Astrocyte (in vitro differentiated cells and primary cell): ENCODE results near the gene UBE4A. TPM values are rescaled to one million over a fixed set of nuclear protein-coding genes. Genes with fewer than 3 reads are reported as not detected.

Experiments used
- DNase-seq: peaks from one replicate; pipeline ENCODE4 v3.0.0-alpha.2; 2010; ENCODE audit warnings: low read depth
- FAIRE-seq: peaks from 2 replicates; lab custom pipeline; 2011; peaks lifted over from hg19 to GRCh38; lab: Jason Lieb, UNC
- H2AFZ ChIP-seq: 2 replicates; pipeline ENCODE4 v1.6.0; 2012; ENCODE audit warnings: low read depth, low read length, inconsistent platforms
- H3K27ac ChIP-seq: 2 replicates; pipeline ENCODE4 v1.5.1; 2011; ENCODE audit warnings: low read depth, low read length, inconsistent platforms
- H3K27me3 ChIP-seq: 2 replicates; pipeline ENCODE4 v1.6.0; 2011; ENCODE audit warnings: low read length, inconsistent platforms; ENCODE audit not compliant: insufficient read depth
- H3K36me3 ChIP-seq: 2 replicates; pipeline ENCODE4 v1.5.1; 2011; ENCODE audit warnings: low read length, inconsistent platforms; ENCODE audit not compliant: insufficient read depth
- H3K4me1 ChIP-seq: 2 replicates; pipeline ENCODE4 v1.5.1; 2011; ENCODE audit warnings: low read length, inconsistent platforms; ENCODE audit not compliant: insufficient read depth
- H3K4me2 ChIP-seq: 2 replicates; pipeline ENCODE4 v1.6.0; 2012; ENCODE audit warnings: low read length, inconsistent platforms
- H3K4me3 ChIP-seq: 2 replicates; pipeline ENCODE4 v1.5.1; 2011; ENCODE audit warnings: low read depth, mild to moderate bottlenecking, low read length, inconsistent platforms; ENCODE audit not compliant: insufficient read depth
- H3K79me2 ChIP-seq: 2 replicates; pipeline ENCODE4 v1.6.0; 2012; ENCODE audit warnings: mild to moderate bottlenecking, low read length, inconsistent platforms; ENCODE audit not compliant: insufficient read depth
- H3K9ac ChIP-seq: 2 replicates; pipeline ENCODE4 v1.6.0; 2012; ENCODE audit warnings: mild to moderate bottlenecking, low read length, inconsistent platforms
- H3K9me3 ChIP-seq: 2 replicates; pipeline ENCODE4 v1.5.1; 2012; ENCODE audit warnings: low read depth, mild to moderate bottlenecking, low read length, inconsistent platforms; ENCODE audit not compliant: insufficient read depth
- H4K20me1 ChIP-seq: 2 replicates; pipeline ENCODE4 v1.6.0; 2012; ENCODE audit warnings: low read length, inconsistent platforms; ENCODE audit not compliant: insufficient read depth
- H3K27ac Mint-ChIP-seq: one replicate; pipeline ENCODE4 v1.8.0; 2021; ENCODE audit warnings: mild to moderate bottlenecking, mixed read lengths; ENCODE audit not compliant: unreplicated experiment
- H3K27me3 Mint-ChIP-seq: one replicate; pipeline ENCODE4 v1.8.0; 2021; ENCODE audit warnings: low read depth, mixed read lengths; ENCODE audit not compliant: unreplicated experiment
- H3K36me3 Mint-ChIP-seq: one replicate; pipeline ENCODE4 v1.8.0; 2021; ENCODE audit warnings: low read depth, mixed read lengths; ENCODE audit not compliant: unreplicated experiment
- H3K4me1 Mint-ChIP-seq: one replicate; pipeline ENCODE4 v1.8.0; 2021; ENCODE audit warnings: low read depth, mixed read lengths; ENCODE audit not compliant: unreplicated experiment
- H3K4me3 Mint-ChIP-seq: one replicate; pipeline ENCODE4 v1.8.0; 2021; ENCODE audit warnings: mild to moderate bottlenecking, moderate library complexity, mixed read lengths; ENCODE audit not compliant: unreplicated experiment
- H3K9me3 Mint-ChIP-seq: one replicate; pipeline ENCODE4 v1.8.0; 2021; ENCODE audit warnings: mild to moderate bottlenecking, mixed read lengths; ENCODE audit not compliant: unreplicated experiment
- CTCF ChIP-seq: IDR thresholded peaks from 2 replicates; pipeline ENCODE4 v1.5.1; 2011; ENCODE audit warnings: low read depth, mild to moderate bottlenecking, inconsistent platforms, low read length, moderate library complexity; ENCODE audit not compliant: insufficient read depth
- EZH2 ChIP-seq: IDR thresholded peaks from 2 replicates; pipeline ENCODE4 v1.6.1; 2012; ENCODE audit warnings: mild to moderate bottlenecking, low read length, inconsistent platforms; ENCODE audit not compliant: insufficient read depth
- total RNA-seq: library from RNA; stranded (reverse); gene quantifications from 2 replicates; pipeline ENCODE4 v1.2.1, GENCODE V29; 2021

Gene UBE4A
- total RNA-seq, 1 donor from 2014 or later = 38.8 TPM

- Histone ChIP-seq H3K27me3 (no peaks in the 10 kb centered on the region), H4K20me1 (peaks cover 49% of the 10 kb centered on the region), H3K4me1 (peaks cover 24% of the 10 kb centered on the region), H3K36me3 (no peaks in the 10 kb centered on the region), H3K9me3 (no peaks in the 10 kb centered on the region), H3K79me2 (peaks cover 52% of the 10 kb centered on the region), H3K27ac (peak overlapping the region; percentile 83), H3K9ac (peak overlapping the region; percentile 89), H3K4me3 (peak overlapping the region; percentile 73), H2AFZ (no peak overlapping the region), H3K4me2 (peak overlapping the region; percentile 93)
- Mint-ChIP-seq H3K27ac (peak overlapping the region; percentile 90), H3K36me3 (peaks cover 4% of the 10 kb centered on the region), H3K4me3 (peak overlapping the region; percentile 96), H3K9me3 (no peaks in the 10 kb centered on the region), H3K27me3 (no peaks in the 10 kb centered on the region), H3K4me1 (peaks cover 28% of the 10 kb centered on the region)
- DNase-seq = no peak
- no peak for TF ChIP-seq EZH2
- no peak for TF ChIP-seq CTCF
- FAIRE-seq = no peak
Observed at GRCh38 chr11:118436639-118437207, 77.3 kb downstream of the UBE4A start.

- TF ChIP-seq CTCF (no peak), EZH2 (no peak)
- H3K9ac ChIP-seq = peak overlapping the region; percentile 89
- Mint-ChIP-seq H3K4me1 (peaks cover 36% of the 10 kb centered on the region), H3K27me3 (no peaks in the 10 kb centered on the region), H3K27ac (peak overlapping the region; percentile 90), H3K36me3 (peaks cover 4% of the 10 kb centered on the region), H3K4me3 (peak overlapping the region; percentile 96), H3K9me3 (no peaks in the 10 kb centered on the region)
- H3K36me3 ChIP-seq = no peaks in the 10 kb centered on the region
- no peaks in the 10 kb centered on the region for H3K27me3 ChIP-seq
- H4K20me1 ChIP-seq = peaks cover 57% of the 10 kb centered on the region
- H2AFZ ChIP-seq = no peak overlapping the region
- peak overlapping the region; percentile 93 for H3K4me2 ChIP-seq
- H3K4me1 ChIP-seq = peaks cover 27% of the 10 kb centered on the region
- H3K4me3 ChIP-seq = peak overlapping the region; percentile 73
- peak overlapping the region; percentile 83 for H3K27ac ChIP-seq
- no peaks in the 10 kb centered on the region for H3K9me3 ChIP-seq
- H3K79me2 ChIP-seq = peaks cover 60% of the 10 kb centered on the region
- FAIRE-seq = no peak
- DNase-seq = peak; percentile 23
Observed at GRCh38 chr11:118437208-118438125, 78.1 kb downstream of the UBE4A start.
